Measurements from ENCODE around the gene LDLRAD3. TPM values are rescaled to one million over a fixed set of nuclear protein-coding genes. Genes with fewer than 3 reads are reported as not detected.

LDLRAD3 gene
- total RNA-seq, 3 donors from 2014 or later (not counting 1 experiment from before 2014, with no cell fraction given): 1.0 to 1.5 (median 1.2) TPM

DNA sequence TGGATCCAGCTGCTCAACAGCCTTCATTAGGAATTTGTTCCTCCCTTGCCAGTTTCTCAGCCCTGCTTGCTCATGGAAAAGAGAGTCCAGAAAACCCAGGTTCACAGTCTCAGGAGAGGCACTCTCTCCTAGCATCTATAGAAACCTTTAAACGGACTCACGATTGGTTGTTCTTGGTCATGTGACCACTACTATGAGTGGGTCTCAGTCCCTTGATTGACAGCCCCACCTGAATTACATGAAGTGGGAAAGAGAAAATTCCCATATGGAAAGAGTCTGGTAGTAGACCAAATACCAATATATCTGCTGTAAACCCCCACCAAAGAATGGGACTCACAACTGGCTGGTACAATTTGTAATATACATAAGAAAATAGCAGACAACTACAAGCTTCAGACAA, 291.0 kb downstream of the LDLRAD3 start:
- 100% methylated on average over 2 of the region's 2 CpGs for WGBS (ENCODE audit: insufficient coverage)
- ATAC-seq (no peak), DNase-seq (no peak)
- Mint-ChIP-seq H3K9me3 (no peaks in the 10 kb centered on the region), H3K36me3 (no peaks in the 10 kb centered on the region), H3K27ac (no peak overlapping the region), H3K27me3 (ENCODE audit: low read depth in 2 of 2) (peaks cover 8 to 18% of the 10 kb centered on the region in 2 donors), H3K4me3 (no peak overlapping the region), H3K4me1 (no peaks in the 10 kb centered on the region)
- intact Hi-C loops (cut with micrococcal nuclease): no loop called here
- no peaks in the 10 kb centered on the region for H3K27me3 ChIP-seq (ENCODE audit: control insufficient read depth, insufficient read depth, low read length)
- H3K4me1 ChIP-seq (ENCODE audit: control insufficient read depth, insufficient read depth, low read length): no peaks in the 10 kb centered on the region
- no peaks in the 10 kb centered on the region for H3K36me3 ChIP-seq (ENCODE audit: control insufficient read depth, insufficient read depth, low read length)
- H3K9me3 ChIP-seq (ENCODE audit: control insufficient read depth, insufficient read depth, low read length): no peaks in the 10 kb centered on the region
- no peak overlapping the region for H3K4me3 ChIP-seq (ENCODE audit: low read length)
- TF ChIP-seq, protein P1, sequence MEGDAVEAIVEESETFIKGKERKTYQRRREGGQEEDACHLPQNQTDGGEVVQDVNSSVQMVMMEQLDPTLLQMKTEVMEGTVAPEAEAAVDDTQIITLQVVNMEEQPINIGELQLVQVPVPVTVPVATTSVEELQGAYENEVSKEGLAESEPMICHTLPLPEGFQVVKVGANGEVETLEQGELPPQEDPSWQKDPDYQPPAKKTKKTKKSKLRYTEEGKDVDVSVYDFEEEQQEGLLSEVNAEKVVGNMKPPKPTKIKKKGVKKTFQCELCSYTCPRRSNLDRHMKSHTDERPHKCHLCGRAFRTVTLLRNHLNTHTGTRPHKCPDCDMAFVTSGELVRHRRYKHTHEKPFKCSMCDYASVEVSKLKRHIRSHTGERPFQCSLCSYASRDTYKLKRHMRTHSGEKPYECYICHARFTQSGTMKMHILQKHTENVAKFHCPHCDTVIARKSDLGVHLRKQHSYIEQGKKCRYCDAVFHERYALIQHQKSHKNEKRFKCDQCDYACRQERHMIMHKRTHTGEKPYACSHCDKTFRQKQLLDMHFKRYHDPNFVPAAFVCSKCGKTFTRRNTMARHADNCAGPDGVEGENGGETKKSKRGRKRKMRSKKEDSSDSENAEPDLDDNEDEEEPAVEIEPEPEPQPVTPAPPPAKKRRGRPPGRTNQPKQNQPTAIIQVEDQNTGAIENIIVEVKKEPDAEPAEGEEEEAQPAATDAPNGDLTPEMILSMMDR (IDR thresholded peaks at IDR 0.05): no peak
- H3K27ac ChIP-seq (ENCODE audit: low read length): no peak overlapping the region

DNA sequence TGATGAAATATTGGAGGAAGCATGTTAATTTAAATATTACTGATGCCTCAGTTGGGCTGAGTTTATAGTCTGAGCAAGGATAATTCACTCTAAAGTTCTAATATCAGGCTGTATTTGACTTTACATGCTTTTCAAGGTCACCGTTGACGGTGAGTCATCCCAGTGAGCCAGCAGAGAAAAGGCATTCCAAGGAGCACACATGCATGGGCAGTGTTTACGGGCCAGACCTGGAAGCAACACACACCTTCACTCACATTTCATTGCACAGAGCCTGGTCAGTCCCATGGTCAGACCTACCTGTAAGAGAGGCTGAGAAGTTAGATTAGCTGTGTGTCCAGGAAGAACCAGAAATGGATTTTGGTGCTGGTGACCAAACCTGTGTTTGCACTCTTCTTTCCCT, 291.9 kb downstream of the LDLRAD3 start:
- no peak overlapping the region for H3K27ac ChIP-seq (ENCODE audit: low read length)
- 100% methylated on average over 3 of the region's 3 CpGs for WGBS (ENCODE audit: insufficient coverage)
- H3K27ac Mint-ChIP-seq: no peak overlapping the region
- no peaks in the 10 kb centered on the region for H3K36me3 Mint-ChIP-seq
- TF ChIP-seq, protein P1 (IDR thresholded peaks at IDR 0.05): no peak
- H3K4me3 Mint-ChIP-seq: no peak overlapping the region
- no peaks in the 10 kb centered on the region for H3K27me3 ChIP-seq (ENCODE audit: control insufficient read depth, insufficient read depth, low read length)
- no peaks in the 10 kb centered on the region for H3K9me3 Mint-ChIP-seq
- intact Hi-C loops (cut with micrococcal nuclease): no loop called here
- no peaks in the 10 kb centered on the region for H3K4me1 Mint-ChIP-seq
- no peak for DNase-seq
- no peak for ATAC-seq
- H3K36me3 ChIP-seq (ENCODE audit: control insufficient read depth, insufficient read depth, low read length): no peaks in the 10 kb centered on the region
- no peaks in the 10 kb centered on the region for H3K4me1 ChIP-seq (ENCODE audit: control insufficient read depth, insufficient read depth, low read length)
- H3K9me3 ChIP-seq (ENCODE audit: control insufficient read depth, insufficient read depth, low read length): no peaks in the 10 kb centered on the region
- H3K4me3 ChIP-seq (ENCODE audit: low read length): no peak overlapping the region
- H3K27me3 Mint-ChIP-seq (ENCODE audit: low read depth in 2 of 2): peaks cover 4 to 18% of the 10 kb centered on the region in 2 donors

DNA sequence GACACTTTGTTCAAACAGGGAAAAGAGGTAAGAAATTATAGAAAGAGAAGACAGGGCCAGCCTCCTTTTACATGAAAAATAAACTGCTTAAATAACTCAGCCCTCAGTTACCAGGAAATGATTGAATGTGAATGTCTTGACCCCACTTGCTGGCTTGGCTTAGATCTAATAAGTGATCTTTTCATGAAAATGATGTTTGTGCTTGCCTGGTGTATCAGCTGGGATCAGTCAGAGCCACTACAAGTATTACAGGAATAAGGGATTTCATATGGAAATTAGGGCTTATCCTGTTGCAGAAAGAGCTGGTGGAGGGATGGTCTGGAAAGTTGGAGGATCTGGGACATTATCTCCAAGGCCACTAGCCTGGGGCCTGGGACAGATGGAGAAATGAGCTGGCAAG, 293.5 kb downstream of the LDLRAD3 start:
- H3K36me3 Mint-ChIP-seq: no peaks in the 10 kb centered on the region
- H3K4me3 ChIP-seq (ENCODE audit: low read length): no peak overlapping the region
- no peak overlapping the region for H3K27ac ChIP-seq (ENCODE audit: low read length)
- no peaks in the 10 kb centered on the region for H3K36me3 ChIP-seq (ENCODE audit: control insufficient read depth, insufficient read depth, low read length)
- ATAC-seq (no peak), DNase-seq (no peak)
- no peaks in the 10 kb centered on the region for H3K4me1 Mint-ChIP-seq
- H3K27ac Mint-ChIP-seq: no peak overlapping the region
- H3K27me3 Mint-ChIP-seq (ENCODE audit: low read depth in 2 of 2): peaks cover 4 to 12% of the 10 kb centered on the region in 2 donors
- no peaks in the 10 kb centered on the region for H3K9me3 ChIP-seq (ENCODE audit: control insufficient read depth, insufficient read depth, low read length)
- H3K4me1 ChIP-seq (ENCODE audit: control insufficient read depth, insufficient read depth, low read length): no peaks in the 10 kb centered on the region
- H3K4me3 Mint-ChIP-seq: no peak overlapping the region
- TF ChIP-seq, protein P1 (IDR thresholded peaks at IDR 0.05): no peak
- intact Hi-C loops (cut with micrococcal nuclease): no loop called here
- no peaks in the 10 kb centered on the region for H3K9me3 Mint-ChIP-seq
- no peaks in the 10 kb centered on the region for H3K27me3 ChIP-seq (ENCODE audit: control insufficient read depth, insufficient read depth, low read length)

DNA sequence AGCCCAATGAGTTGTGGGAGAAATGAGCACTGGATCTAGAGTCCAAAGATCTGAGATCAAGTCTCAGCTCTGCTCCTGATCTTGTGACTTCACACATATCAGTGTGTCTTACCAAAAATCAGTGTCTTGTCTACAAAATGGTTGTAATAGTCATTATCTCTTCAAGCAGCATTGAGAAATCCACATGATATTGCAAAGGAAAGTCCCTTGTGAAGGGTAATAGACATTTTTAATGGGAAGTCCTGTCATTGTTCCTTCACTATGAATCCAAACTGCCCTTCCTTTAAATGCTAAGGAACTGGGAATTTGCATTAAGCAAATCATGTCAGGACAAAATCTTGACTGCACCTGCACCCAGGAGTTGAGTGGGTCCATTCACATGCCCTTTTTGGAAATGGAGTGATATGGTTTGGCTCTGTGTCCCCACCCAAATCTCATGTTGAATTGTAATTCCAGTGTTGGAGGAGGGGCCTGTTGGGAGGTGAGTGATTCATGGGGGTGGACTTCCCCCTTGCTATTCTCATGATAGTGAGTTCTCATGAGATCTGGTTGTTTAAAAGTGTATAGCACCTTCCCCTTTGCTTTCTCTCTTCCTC, 294.3 kb downstream of the LDLRAD3 start:
- TF ChIP-seq, protein P1 (IDR thresholded peaks at IDR 0.05): no peak
- no peaks in the 10 kb centered on the region for H3K36me3 Mint-ChIP-seq

More for the DNA sequence above, 294.3 kb downstream of the LDLRAD3 start:
- H3K27ac Mint-ChIP-seq: no peak overlapping the region
- H3K4me1 ChIP-seq (ENCODE audit: control insufficient read depth, insufficient read depth, low read length): no peaks in the 10 kb centered on the region
- H3K36me3 ChIP-seq (ENCODE audit: control insufficient read depth, insufficient read depth, low read length): no peaks in the 10 kb centered on the region
- intact Hi-C loops (cut with micrococcal nuclease): no loop called here
- H3K9me3 ChIP-seq (ENCODE audit: control insufficient read depth, insufficient read depth, low read length): no peaks in the 10 kb centered on the region
- H3K4me1 Mint-ChIP-seq: no peaks in the 10 kb centered on the region
- H3K27me3 ChIP-seq (ENCODE audit: control insufficient read depth, insufficient read depth, low read length): no peaks in the 10 kb centered on the region
- H3K27ac ChIP-seq (ENCODE audit: low read length): no peak overlapping the region
- no peak overlapping the region for H3K4me3 Mint-ChIP-seq
- H3K9me3 Mint-ChIP-seq: no peaks in the 10 kb centered on the region
- DNase-seq: no peak
- H3K27me3 Mint-ChIP-seq (ENCODE audit: low read depth in 2 of 2): peaks cover 4 to 13% of the 10 kb centered on the region in 2 donors
- no peak for ATAC-seq
- no peak overlapping the region for H3K4me3 ChIP-seq (ENCODE audit: low read length)

Data from natural killer cell (primary cell).